ENCODE results near the gene COL18A1.

- TF ChIP-seq POLR2A (IDR thresholded peaks at IDR 0.05) (no peak), CTCF (IDR thresholded peaks at IDR 0.05) (no peak)
Observed at GRCh38 chr21:45507888-45508508, 103.0 kb downstream of the COL18A1 start.
